ENCODE data around the gene RNASE8. TPM values are rescaled to one million over a fixed set of nuclear protein-coding genes. Genes with fewer than 3 reads are reported as not detected.
A peak's percentile ranks its signal among the peaks of the same experiment; 100 is the strongest.

The RNASE8 gene
- total and polyA plus RNA-seq, 10 of the 15 experiments (the other 5 are each of a cell fraction or from before 2014, with no cell fraction given), result not detected

- Histone ChIP-seq H3K79me2 (ENCODE audit: control insufficient read depth, insufficient read depth, low read length) (no peaks in the 10 kb centered on the region; the same call in 1 of the 2 replicates), H3K36me3 (ENCODE audit: control insufficient read depth in 2 of 2, insufficient read depth in 2 of 2, low read length in 1 of 2) (no peaks in the 10 kb centered on the region), H3K9ac (ENCODE audit: control insufficient read depth, insufficient read depth, low read length) (peak overlapping the region; percentile 93; the same call in 1 of the 2 replicates), H4K20me1 (ENCODE audit: control insufficient read depth, insufficient read depth) (no peaks in the 10 kb centered on the region), H3K27me3 (replicated peaks in 1 of 2; ENCODE audit: control insufficient read depth in 2 of 2, insufficient read depth in 2 of 2, low read length in 1 of 2) (no peaks in the 10 kb centered on the region), H3K9me3 (replicated peaks; ENCODE audit: control insufficient read depth, insufficient read depth, low read length) (no peaks in the 10 kb centered on the region), H3K4me3 (peak overlapping the region; percentile 76; the same call in 1 of the 2 replicates), H3K4me2 (ENCODE audit: control insufficient read depth, insufficient read depth) (peak overlapping the region; percentile 89), H3K4me1 (ENCODE audit: control insufficient read depth, insufficient read depth, low read length) (peaks cover 34% of the 10 kb centered on the region), H2AFZ (ENCODE audit: control insufficient read depth, low read depth, low read length) (no peak overlapping the region), H3K27ac (ENCODE audit: control insufficient read depth, insufficient read depth) (peak overlapping the region; percentile 92; the same call in 1 of the 2 replicates)
- in situ Hi-C loops (cut with MboI) (no loop called here), intact Hi-C loops (cut with micrococcal nuclease; ENCODE audit: unreplicated experiment) (no loop called here)
- TF ChIP-seq MXI1 (IDR thresholded peaks at IDR 0.05; ENCODE audit: low read depth, low read length) (no peak), ETV6 (conservative IDR thresholded peaks at IDR 0.05 in 1 of 2, IDR thresholded peaks at IDR 0.05 in 1 of 2; ENCODE audit: borderline replicate concordance in 1 of 2, low read depth in 1 of 2) (no peak), PAX5 (IDR thresholded peaks at IDR 0.05; ENCODE audit: borderline replicate concordance, low read depth, low read length) (no peak), PML (IDR thresholded peaks at IDR 0.05; ENCODE audit: low read length) (no peak), NR2C2 (IDR thresholded peaks at IDR 0.05; ENCODE audit: borderline replicate concordance, control insufficient read depth, insufficient read length, low read depth) (no peak), ZSCAN29 (IDR thresholded peaks at IDR 0.05) (no peak), BRCA1 (IDR thresholded peaks at IDR 0.05; ENCODE audit: low read depth, low read length) (no peak), IKZF2 (IDR thresholded peaks at IDR 0.05) (no peak), MYB (IDR thresholded peaks at IDR 0.05; ENCODE audit: borderline replicate concordance, low read depth, low read length) (no peak)
- TF ChIP-seq, protein P1, sequence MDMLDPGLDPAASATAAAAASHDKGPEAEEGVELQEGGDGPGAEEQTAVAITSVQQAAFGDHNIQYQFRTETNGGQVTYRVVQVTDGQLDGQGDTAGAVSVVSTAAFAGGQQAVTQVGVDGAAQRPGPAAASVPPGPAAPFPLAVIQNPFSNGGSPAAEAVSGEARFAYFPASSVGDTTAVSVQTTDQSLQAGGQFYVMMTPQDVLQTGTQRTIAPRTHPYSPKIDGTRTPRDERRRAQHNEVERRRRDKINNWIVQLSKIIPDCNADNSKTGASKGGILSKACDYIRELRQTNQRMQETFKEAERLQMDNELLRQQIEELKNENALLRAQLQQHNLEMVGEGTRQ (IDR thresholded peaks at IDR 0.05; ENCODE audit: borderline replicate concordance, low read depth, low read length), result no peak
- ATAC-seq (no peak), DNase-seq (ENCODE audit: low read depth, low spot score) (no peak), FAIRE-seq (no peak)
- ChIA-PET CTCF (interaction anchor here (0.8 to 10.6 kb wide), 32 partner anchors 10 to 422 kb away, joined by 3 to 253 read pairs (median 6); partner anchors contain the start of genes ARHGEF40, RNASE13 and RNASE6), RAD21 (ENCODE audit: unreplicated experiment) (interaction anchor here (0.7 to 5.4 kb wide), 13 partner anchors 10 to 350 kb away, joined by 3 to 70 read pairs (median 4); partner anchors contain the start of gene ARHGEF40), SMC1A (ENCODE audit: uncharacterized antibody, unreplicated experiment) (interaction anchor here (0.6 to 8.3 kb wide), 17 partner anchors 10 to 451 kb away, joined by 3 to 99 read pairs (median 4); partner anchors contain the start of genes ARHGEF40 and SLC39A2), POLR2A (interaction anchor here (1.2 to 4.1 kb wide), 3 partner anchors 12 to 156 kb away, joined by 3 to 21 read pairs (median 5); partner anchors contain the start of gene ARHGEF40)
- WGBS (ENCODE audit: insufficient coverage, insufficient replicate concordance, low lambda C conversion rate, missing lambda C conversion rate), result 85% methylated on average over 8 of the region's 8 CpGs
- BruUV-seq (replicated peaks), result no TSS peak
These were observed 47.5 kb downstream of the RNASE8 start for GRCh38 chr14:21105095-21105494.

All from GM12878 (cell line).